ENCODE results near the gene TRAF4.

TRAF4 gene, protein sequence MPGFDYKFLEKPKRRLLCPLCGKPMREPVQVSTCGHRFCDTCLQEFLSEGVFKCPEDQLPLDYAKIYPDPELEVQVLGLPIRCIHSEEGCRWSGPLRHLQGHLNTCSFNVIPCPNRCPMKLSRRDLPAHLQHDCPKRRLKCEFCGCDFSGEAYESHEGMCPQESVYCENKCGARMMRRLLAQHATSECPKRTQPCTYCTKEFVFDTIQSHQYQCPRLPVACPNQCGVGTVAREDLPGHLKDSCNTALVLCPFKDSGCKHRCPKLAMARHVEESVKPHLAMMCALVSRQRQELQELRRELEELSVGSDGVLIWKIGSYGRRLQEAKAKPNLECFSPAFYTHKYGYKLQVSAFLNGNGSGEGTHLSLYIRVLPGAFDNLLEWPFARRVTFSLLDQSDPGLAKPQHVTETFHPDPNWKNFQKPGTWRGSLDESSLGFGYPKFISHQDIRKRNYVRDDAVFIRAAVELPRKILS

DNA sequence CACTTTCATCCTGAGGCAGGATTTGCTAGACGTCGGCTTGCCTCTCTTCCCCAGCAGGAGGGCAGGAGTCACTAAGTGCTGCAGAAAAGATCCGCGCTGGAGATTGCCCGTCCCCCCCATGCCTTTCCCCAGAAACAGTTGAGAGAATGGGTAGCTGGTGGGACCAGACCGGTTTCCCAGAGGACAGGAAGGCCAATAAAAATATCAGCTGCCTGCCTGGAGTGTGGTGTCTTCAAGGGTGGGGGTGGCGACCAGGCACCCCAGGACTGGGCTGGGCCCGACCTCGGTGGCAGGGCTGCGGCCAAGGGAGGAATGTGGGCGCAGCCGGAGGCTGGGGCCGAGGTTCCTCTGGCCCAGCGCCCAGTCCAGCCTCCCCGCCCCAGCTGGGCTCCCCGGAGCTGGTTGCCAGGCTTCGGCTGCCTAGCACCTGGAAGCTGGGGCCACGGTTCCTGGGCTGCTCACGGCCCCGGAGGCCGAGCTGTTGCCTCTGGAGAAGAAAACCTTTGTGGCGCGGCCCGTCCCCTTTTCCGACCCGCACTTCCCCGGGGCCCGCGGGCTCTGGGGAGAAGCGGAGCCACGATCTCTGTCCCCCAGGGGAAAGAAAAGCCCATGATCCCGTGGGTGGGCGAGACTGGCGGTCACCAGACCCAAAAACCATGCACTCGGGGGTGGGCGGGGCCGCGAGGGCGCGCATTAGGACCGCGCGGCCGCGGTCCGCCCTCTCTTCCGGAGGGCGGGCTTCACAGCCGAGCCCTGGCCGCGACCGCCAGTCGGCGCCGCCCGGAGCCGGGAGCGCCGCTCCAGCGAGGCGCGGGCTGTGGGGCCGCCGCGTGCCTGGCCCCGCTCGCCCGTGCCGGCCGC lies at the start of gene TRAF4:
TRAF4 (plus strand) TSS at position 769 of the 861 bp plus-strand sequence. CDS start 102 bp downstream, outside the sequence.
- DNase-seq: peak; percentile 94

DNA sequence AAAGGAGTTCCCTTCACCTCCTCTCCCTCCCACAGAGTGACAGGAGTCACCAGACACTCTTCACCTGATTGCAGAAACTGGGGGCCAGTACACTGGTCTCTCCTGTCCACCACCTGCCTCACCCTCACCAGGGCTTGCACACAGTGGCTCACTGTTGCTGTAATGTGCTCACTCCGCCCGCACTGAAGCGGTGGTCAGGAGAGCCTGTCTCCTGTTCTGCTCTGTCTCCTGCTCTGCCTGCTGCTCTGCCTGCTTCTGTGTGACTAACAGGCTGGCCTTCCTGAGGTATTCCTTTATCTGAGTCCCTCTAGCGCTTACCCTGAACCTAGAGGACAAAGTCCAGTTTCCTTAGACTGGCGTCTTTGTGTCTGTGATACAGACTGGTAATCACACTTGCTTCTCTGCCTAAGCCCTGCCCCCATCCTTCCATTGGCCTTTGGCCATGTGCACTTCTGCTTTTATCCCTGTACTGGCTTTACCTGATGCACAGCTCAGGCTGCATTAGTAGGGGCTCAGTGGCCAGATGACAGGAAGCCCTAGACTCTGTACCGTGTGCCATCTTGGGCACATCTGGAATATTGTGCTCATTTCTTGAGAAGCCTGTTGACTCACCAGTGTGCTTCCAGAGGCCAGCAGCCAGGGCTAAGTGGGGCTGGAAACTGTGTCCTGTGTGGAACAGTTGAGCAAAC lies 45.4 kb upstream of the TRAF4 start:
- no peak for DNase-seq

DNA sequence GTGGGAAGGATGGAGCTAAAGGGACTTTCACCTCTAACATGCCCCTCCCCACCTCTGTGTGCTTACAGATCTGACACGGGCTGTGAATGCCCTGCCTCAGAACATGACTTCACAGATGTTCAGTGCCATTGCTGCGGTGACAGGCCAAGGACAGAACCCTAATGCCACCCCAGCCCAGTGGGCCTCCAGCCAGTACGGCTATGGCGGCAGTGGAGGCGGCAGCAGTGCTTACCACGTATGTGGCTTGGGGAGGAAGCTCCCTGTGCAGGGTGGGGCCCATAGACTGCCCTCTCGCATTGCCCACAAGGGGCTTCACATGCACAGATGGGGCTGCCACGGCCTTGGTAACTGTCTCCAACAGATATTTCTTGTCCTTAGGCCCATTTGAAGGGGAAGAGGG lies 43.5 kb upstream of the TRAF4 start:
- DNase-seq: no peak

DNA sequence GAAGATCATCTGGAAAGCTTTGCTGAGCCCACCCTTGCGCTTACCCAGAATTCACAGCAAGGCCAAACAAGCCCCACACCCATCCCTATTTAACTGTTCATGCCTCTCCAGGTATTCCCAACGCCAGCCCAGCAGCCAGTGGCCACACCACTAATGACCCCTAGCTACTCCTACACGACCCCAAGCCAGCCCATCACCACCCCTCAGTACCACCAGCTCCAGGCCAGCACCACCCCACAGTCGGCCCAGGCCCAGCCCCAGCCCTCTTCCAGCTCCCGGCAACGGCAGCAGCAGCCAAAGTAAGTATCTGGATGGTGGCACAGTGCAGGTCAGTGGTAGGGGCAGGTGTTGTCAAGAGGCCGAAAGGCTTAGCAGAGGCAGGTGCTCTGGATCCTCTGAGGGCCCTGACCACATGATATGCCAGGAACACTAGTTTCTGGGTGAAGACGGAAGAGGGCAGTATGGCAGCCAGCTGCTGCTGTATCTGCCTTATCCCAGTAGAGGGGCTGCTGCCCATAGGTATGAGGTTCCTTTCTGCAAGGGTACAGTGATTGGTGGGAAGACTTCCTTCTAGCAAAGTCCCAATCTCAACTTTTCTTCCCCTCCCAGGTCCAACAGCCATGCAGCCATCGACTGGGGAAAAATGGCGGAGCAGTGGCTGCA lies 42.9 kb upstream of the TRAF4 start:
- no peak for DNase-seq

DNA sequence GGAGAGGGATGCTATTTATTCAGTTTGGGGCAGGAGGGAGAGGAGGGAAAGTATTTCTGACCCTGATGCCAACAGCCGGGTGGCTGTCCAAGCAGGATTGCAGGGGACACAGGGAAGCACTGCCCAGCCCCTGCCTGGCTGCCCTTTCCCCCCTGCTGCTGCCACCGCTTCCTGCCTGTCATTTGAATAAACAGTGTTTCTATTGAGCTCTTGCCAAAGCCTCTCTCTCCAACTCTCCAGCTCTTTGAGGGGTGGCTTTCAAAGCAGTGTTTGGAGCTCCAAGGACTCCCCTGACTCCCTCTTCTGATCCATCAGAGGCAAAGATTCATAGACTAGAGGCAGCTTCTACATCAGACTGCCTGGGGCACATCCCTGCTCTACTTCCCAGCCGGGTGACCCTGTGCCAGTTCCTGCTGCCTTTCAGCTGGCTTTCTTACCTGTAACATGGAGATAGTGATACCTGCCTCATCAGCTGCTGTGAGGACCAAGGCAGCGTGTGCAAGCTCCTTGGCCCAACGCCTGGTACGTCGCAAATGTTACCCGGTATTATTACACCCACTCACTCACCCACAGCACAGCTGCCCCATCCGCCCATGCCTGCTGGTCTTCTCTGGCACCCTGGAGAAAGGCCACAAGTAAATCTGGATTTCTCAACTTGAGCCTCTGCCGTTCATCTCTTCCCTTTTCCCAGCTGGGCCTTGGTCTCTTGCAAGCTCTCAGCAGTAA lies 41.6 kb upstream of the TRAF4 start:
- no peak for DNase-seq

DNA sequence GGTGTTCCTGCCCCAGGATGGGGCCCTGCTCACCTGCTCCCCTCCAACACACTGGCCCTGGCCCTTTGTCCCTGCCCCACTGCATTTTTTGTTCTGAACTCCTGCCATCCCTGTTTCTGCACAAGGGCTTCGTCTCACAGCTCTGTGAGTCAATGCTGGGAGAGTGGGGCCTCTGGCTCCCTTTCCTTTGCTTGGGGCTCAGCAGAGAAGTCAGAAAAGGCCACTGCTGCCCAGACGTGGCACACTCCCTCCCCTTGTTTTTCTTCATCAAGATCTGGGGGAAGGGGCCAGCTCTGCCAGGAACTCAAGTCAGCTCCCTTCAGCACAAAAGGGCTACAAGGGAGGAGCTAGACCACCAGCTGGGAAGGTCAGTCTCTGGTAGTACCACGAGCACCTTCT lies 41.1 kb upstream of the TRAF4 start:
- no peak for DNase-seq

DNA sequence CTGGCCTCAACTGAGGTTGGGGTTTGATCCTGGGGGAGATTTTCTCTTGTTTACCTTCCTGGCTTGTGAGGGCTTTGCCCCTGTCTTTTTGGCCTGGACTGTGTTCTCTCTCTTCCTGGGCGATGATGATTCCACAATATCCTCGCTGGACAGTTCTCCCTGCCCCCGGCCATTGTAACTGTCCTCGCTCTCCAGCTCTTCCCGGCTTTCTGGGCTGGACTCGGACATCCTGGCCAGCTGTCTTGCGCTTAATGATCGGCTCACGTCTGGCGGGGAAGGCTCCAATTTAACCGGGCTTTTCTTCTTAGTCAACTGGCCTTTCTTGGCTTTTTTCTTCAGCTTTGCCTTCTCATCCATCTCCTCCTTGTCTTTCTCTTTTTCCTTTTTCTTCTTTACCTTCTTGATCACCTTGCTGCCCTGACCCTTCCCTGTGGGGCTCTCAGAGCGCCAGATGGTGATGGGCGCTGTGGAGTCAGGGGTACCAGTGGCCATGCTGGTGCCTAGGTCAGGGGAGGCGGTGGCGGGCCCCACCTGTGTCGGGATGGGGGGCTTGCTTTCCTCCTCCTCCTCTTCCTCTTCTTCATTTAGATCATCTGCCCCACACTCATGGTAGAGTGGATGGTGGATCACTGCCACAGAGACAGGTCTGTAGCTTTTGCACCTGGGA lies 40.1 kb upstream of the TRAF4 start:
- DNase-seq: no peak

DNA sequence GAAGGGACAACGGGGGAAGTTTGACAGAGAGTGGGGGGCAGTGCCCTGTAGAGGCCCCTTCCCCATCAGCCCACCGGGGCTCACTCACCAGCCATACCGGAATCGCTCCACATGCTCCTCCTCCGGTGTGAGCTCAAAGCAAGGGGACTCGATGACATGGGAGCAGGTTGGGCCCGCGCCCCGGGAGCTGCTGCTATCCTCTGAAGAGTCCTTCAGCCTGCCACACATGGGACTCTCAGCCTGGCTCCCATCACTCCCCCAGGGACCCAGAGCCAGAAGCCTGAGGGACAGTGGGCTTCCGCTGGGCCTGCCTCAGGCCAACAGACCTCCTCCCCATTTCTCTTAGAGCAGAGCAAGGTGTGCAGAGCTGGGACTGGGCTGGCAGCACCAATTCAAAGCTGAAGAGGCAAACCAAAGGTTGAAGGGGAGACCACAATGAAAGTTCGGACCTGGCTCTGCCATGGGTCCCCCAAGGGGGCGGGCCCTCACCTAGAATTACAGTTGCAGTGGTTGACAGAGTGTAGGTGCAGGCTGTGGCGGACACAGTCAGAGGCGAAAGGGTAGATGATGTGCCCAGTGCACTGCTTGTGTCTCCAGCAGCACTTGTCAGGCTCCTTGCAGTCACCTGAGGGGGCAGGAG lies 39.5 kb upstream of the TRAF4 start:
- DNase-seq: no peak

DNA sequence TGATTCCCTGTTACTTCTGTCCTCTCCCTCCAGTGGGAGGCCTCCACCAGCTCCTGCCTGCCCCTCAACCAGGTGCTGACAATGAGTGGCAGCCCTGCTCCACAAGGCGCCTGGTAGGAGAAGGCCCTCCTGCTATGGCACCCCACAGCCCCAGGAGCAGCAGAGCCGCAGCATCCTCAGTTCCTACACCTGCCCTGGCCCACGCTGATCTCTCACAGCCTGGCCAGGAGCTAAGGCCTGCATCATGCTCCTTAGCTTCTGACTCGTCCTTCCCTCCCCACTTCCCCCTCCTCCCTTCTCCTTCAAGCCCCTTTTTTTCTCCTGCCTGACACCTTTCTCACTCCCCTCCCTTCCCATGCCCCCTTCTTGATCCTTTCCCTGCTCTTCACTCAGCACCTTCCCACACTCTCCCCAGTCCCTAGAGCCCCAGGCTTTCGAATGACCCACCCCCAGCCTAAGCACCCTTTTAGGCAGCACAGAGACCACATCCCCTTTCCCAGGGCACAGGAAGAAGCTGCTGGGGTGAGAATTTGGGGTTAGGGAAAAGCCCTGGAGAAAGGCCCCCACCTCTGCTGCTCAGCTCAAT lies 38.6 kb upstream of the TRAF4 start:
- DNase-seq: no peak

DNA sequence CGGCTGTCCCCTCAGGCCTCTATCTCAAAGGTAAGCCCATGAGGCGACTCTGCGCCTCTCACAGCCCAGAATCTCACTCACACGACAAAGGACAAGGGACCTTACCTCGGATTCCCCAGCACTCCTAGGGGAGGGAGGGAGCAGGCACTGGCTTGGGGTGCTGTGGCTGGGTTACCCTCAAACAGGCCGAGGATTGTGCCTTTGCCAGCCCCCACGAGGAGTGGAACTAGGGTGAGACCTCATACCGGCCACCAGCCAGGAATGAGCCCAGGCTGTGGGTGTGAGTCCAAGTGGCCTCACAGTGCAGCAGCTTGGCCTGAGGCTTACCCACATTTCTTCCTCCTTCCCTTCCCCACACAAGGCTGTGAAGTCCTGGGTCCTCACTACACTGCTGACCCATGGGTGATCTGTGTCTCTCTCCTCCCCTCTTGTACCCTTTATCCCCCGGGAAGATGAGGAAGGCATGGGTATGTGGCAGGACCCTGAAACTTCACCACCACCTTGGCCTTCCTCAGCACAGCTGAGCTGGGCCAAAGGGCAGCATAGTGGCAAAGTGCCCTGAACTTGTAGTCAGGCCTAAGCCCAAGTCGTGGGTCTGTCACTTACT lies 38.0 kb upstream of the TRAF4 start:
- no peak for DNase-seq

DNA sequence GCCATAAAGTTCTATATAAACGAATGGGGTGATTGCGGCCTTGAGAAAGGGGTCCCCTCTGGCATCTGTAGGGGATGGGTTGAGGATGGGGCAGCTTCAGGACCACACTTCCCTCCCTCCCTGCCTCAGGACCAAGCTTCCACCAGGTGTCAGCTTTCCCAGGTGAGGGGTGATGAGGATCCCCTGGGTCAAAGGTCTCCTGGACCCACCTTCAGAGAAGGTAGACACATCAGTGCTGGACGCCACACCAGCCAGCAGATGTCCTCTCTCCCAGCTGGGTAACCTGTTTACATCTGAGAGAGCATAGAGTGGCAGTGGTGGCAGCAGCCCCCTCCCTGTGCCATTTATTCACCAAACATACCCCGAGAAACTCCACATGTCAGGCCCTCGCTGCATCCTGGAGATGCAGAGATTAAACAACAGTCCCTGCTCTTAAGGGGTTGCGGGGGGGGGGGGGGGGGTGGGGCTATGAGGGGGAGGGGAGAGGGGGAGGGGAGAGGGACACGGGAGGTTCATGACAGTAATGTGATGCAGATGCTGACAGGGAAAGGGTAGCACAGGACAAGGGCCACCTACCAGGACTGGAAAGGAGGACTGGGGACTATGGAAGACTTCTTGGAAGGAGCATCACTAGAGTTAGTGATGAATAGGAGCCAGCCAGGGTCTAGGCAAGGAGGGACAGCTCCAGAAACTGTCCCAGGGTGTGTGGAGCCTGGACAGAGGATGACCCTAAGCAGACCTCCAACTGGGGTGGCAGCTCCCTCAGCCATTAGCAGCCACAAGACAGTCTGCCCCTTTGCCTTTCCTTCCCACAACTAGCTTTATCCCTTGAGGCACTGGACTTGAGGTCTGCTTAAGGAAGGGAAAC lies 37.1 kb upstream of the TRAF4 start:
- no peak for DNase-seq

DNA sequence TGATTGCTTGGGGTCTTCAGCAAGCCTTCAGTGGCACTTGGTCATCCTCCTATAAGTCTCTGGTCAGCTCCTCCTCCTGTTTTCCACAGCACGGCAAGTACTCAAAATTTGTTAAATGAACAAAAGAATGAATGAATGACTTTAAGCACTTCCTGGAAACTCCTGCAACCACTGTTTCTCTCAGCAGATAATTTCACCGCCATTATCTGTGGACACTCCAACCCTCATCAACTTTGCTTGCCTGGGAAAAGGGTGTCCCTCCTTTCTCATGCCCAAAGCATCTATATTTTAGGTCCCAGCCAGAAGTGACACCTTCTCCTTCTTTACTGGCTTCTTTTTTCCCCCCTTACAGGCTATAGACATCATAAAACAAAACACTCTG lies 36.5 kb upstream of the TRAF4 start:
- no peak for DNase-seq

DNA sequence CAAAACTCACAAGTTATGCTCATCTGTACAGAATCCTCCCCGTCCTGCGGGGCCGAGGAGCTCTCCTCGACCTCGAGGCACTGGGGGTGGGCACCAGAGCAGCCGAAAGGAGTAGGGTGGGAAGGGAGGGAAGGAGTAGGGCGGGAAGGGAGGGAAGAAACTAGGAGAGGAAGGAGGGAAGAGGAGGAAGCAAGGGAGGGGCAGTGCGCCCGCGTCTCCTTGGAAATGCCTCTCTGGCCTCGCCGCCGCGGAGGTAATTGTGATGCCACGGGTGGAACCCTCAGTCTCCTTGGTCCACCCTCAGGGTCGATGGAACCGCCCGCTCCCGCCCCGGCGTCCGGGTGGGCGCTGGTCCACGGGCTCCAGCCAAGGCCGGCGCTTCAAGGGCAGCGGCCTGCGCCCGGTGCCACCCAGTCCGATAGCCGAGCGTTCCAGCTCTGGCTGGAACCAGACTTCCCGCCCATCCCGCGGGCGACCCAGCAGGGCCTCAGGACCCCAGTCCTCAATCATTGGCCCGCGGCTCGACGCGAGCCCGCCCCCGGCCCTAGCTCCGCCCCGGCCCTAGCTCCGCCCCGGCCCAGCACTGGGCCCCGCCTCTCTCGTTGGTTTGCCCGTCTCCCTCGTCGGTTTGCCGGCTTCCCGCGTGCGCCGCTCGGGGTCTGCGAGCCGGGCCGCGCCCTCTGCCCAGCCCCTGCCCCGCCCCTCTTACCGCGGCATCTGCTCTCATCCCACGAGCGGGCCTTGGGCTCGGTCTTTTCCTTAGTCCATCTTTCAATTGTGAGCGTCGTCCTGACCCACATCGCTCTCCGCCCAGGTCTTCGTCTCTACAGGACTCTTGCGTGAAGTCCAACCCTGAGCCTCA lies 32.7 kb upstream of the TRAF4 start:
- peak; percentile 98 for DNase-seq

DNA sequence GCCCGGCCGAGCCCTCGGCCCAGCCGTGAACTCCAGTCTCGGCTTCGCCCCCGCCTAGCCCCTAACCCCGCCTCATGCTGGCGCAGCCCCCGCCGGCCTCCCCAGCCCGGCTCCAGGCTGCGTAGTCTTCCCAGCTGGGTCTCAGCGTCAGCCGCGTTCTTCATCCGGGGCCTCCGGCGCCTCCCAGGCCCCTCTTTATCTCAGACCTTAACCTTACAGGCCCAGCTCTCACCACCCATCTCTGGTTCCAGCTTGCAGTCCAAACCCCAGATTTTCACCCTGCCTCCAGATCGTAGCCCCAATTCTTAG lies 32.1 kb upstream of the TRAF4 start, which contains the start of gene PROCA1:
PROCA1 (minus strand) TSS at position 166 of the 309 bp plus-strand sequence. CDS start 228 bp downstream, outside the sequence.
- DNase-seq: no peak

DNA sequence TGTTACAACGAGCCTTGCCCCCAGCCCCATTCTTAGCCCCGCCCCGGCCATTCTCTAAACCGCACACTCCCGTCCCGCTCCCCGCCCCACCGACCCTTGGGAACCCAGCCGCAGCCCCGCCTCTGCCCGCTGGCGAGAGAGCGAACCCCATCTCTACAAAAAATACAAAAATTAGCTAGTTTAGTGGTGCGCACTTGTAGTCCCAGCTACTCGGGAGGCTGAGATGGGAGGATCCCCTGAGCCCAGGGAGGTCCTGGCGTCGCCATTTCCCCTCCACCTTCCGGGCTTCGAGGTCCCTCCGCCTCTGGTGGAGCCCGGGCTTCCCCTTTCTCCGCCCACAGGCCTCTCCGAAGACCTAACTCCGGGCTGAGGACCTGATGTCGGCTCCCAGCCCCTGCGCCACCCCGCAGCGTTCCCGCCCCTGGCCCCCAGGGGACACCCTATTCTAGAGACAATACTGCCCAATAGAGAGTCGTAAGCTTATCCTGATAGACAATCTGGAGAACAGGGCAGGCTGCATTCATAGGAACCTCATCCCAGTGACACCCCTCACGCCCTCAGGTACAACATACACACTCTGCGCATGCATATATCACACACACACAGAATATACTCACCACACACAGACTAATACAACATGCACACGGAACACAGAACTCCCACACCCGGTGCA lies 31.6 kb upstream of the TRAF4 start:
- DNase-seq: peak; percentile 73

DNA sequence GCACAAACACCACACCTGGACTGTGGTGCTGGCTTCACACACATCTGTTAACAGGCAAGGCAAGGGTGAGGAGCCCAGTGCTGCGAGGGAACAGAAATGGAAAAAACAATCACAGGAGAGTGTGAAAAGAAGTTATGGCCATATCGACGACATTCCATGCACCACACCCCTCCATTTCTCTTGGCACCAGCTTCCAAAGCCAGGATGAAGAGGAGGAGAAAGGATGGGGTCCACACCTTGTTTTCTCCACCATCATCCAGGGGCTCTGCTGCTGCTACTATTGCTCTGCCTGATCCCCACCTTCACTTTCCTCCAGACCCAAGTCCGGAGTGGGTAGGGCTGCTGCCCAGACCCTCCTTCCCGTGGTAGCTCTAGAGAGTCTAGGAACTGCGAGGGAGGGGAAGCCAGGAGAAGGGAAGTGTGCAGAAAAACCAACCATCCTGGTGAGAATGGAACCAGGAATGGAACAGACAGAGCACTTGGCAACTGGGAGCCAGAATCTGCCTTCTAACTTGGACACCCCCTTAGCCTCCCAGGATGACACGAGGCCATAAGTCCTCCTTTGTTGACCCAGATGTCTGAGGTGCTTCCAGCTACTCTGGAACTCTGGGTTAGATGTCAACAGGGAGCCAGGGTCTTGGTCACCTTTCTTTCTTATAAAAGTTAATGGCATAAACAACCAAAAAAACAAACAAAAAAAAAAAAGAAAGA lies 31.0 kb upstream of the TRAF4 start:
- no peak for DNase-seq

DNA sequence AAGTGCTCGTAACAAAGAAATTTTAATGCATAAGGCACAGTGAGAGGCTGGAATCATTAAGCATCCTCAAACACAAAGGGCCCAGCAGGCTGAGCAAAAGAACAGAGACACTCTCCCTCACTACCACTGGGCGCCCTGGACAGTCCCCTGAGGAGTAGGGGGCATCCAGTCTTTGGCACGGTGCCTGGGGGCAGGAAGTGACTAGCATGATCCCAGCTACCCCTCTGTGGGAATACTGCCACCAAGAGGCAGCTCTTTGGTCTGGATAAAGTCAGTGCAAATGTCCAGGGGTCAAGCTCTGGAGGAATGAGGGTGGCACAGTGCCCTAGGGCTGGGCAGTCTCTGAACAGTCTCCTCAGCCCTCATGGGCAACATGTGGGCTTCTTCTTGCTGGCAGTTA lies 29.5 kb upstream of the TRAF4 start:
- DNase-seq: no peak

Data from eye (tissue), 1 donor.